HCT116 (cell line): ENCODE measurements around the gene AURKAIP1. TPM values are rescaled to one million over a fixed set of nuclear protein-coding genes. Genes with fewer than 3 reads are reported as not detected.
A peak's percentile ranks its signal among the peaks of the same experiment; 100 is the strongest.

ENCODE experiments used
- ATAC-seq: fragments of 200-7000 bp; cut with Tn5 transposase; 2 replicates; pipeline ENCODE4 v1.9.1; 2020; ENCODE audit warnings: mild to moderate bottlenecking, moderate library complexity
- BruUV-seq: library from RNA; stranded (reverse); fragments of 400-500 nt; replicated peaks from 2 replicates; lab custom pipeline; 2021; lab: Mats Ljungman, UMichigan
- CTCF ChIA-PET: fragments of 300-600 bp; sonication (Branson Sonifier 250); formaldehyde crosslinking; loops from one replicate; lab custom pipeline; 2021; ENCODE audit warnings: antibody characterized with exemption; lab: Charles Lee
- POLR2A ChIA-PET: fragments of 300-600, 350-600 bp; sonication (Branson Sonifier 250); formaldehyde crosslinking; loops from one replicate; lab custom pipeline; 2021; ENCODE audit warnings: antibody characterized with exemption; lab: Charles Lee
- RAD21 ChIA-PET, 2 experiments: fragments of 300-600 bp; sonication (Branson Sonifier 250); formaldehyde crosslinking; loops; one replicate each; lab custom pipeline; 2023; ENCODE audit warnings: low total read pairs in 2 of 2; ENCODE audit not compliant: uncharacterized antibody in 2 of 2, unreplicated experiment in 2 of 2, low non-redundant PET in 1 of 2; lab: Charles Lee
- DNase-seq: peaks from one replicate; pipeline ENCODE4 v3.0.0-alpha.2; 2010; ENCODE audit warnings: low read depth, low spot score
- H2AFZ ChIP-seq: fragments of 200-600 bp; shearing (Covaris generic), sonication (generic); 2 replicates; pipeline ENCODE4 v1.6.1; 2017; ENCODE audit warnings: low read depth, mixed run types, mixed read lengths, antibody characterized with exemption, low read length; ENCODE audit not compliant: poor library complexity, severe bottlenecking
- H3K27ac ChIP-seq: 2 replicates; pipeline ENCODE4 v1.5.1; 2012; ENCODE audit warnings: low read depth, low read length
- H3K27me3 ChIP-seq: fragments of 200-600 bp; sonication (generic); 2 replicates; pipeline ENCODE4 v1.6.1; 2016; ENCODE audit warnings: mixed run types, low read length, mixed read lengths; ENCODE audit not compliant: insufficient read depth
- H3K36me3 ChIP-seq, 2 experiments: fragments of 200-500 bp in 1 of 2; fragments of 200-600 bp in 1 of 2; sonication (Bioruptor generic) in 1 of 2; sonication (generic) in 1 of 2; 2 replicates each; pipeline versions ENCODE4 v1.5.1 to v1.6.1; 2014 to 2016; ENCODE audit warnings: low read length in 2 of 2, inconsistent platforms in 1 of 2, mixed read lengths in 1 of 2, mixed run types in 1 of 2; ENCODE audit not compliant: insufficient read depth in 2 of 2, control insufficient read depth in 1 of 2
- H3K4me1 ChIP-seq, 2 experiments: fragments of 200-600 bp in 1 of 2; sonication (generic) in 1 of 2; 2 replicates each; pipeline versions ENCODE4 v1.5.1 to v1.6.1; 2012 to 2017; ENCODE audit warnings: low read length in 2 of 2, inconsistent platforms in 1 of 2, mild to moderate bottlenecking in 1 of 2, mixed read lengths in 1 of 2, mixed run types in 1 of 2, moderate library complexity in 1 of 2; ENCODE audit not compliant: insufficient read depth in 2 of 2, control insufficient read depth in 1 of 2
- H3K4me2 ChIP-seq: fragments of 200-600 bp; sonication (generic); 2 replicates; pipeline ENCODE4 v1.6.1; 2017; ENCODE audit warnings: mixed run types, low read length, mixed read lengths
- H3K4me3 ChIP-seq, 2 experiments: fragments of 200-600 bp in 1 of 2; sonication (generic) in 1 of 2; replicated peaks in 1 of 2; 2 replicates each; pipeline ENCODE4 v1.5.1; 2011 to 2016; ENCODE audit warnings: low read length in 2 of 2, control low read depth in 1 of 2, low read depth in 1 of 2, mild to moderate bottlenecking in 1 of 2, mixed read lengths in 1 of 2, mixed run types in 1 of 2
- H3K79me2 ChIP-seq: fragments of 200-600 bp; sonication (generic); 2 replicates; pipeline ENCODE4 v1.6.1; 2017; ENCODE audit warnings: mild to moderate bottlenecking, mixed run types, low read length, moderate library complexity, mixed read lengths; ENCODE audit not compliant: insufficient read depth
- H3K9ac ChIP-seq: fragments of 200-600 bp; sonication (generic); 2 replicates; pipeline ENCODE4 v1.6.1; 2016; ENCODE audit warnings: low read length, mixed read lengths
- H3K9me2 ChIP-seq: fragments of 200-600 bp; sonication (generic), shearing (Covaris generic); 2 replicates; pipeline ENCODE4 v1.6.1; 2017; ENCODE audit warnings: mixed run types, mild to moderate bottlenecking, moderate library complexity; ENCODE audit not compliant: insufficient read depth
- H3K9me3 ChIP-seq, 2 experiments: fragments of 200-500 bp in 1 of 2; fragments of 200-600 bp in 1 of 2; sonication (Bioruptor generic) in 1 of 2; sonication (generic) in 1 of 2; 2 replicates each; pipeline ENCODE4 v1.6.1; 2014 to 2017; ENCODE audit warnings: low read length in 2 of 2, mixed read lengths in 2 of 2, inconsistent platforms in 1 of 2, low read depth in 1 of 2, mild to moderate bottlenecking in 1 of 2, mixed run types in 1 of 2, moderate library complexity in 1 of 2; ENCODE audit not compliant: control insufficient read depth in 1 of 2, insufficient read depth in 1 of 2
- H4K20me1 ChIP-seq: fragments of 200-600 bp; sonication (generic), shearing (Covaris generic); 2 replicates; pipeline ENCODE4 v1.6.1; 2017; ENCODE audit warnings: mixed run types, mild to moderate bottlenecking, moderate library complexity; ENCODE audit not compliant: insufficient read depth
- CBX3 ChIP-seq: IDR thresholded peaks from 2 replicates; pipeline ENCODE4 v1.6.1; 2012; ENCODE audit warnings: low read depth
- CEBPB ChIP-seq: IDR thresholded peaks from 2 replicates; pipeline ENCODE4 v1.6.1; 2012; ENCODE audit warnings: low read depth
- EZH2 ChIP-seq: fragments of 200-600 bp; sonication (generic); IDR thresholded peaks from 2 replicates; pipeline ENCODE4 v1.6.1; 2017; ENCODE audit warnings: antibody characterized with exemption, mixed run types
- POLR2AphosphoS5 ChIP-seq: IDR thresholded peaks from 2 replicates; pipeline ENCODE4 v1.6.1; 2011; ENCODE audit warnings: mild to moderate bottlenecking, low read depth, low read length, moderate library complexity
- intact Hi-C: fragments of 100-400 bp; cut with micrococcal nuclease; formaldehyde crosslinking; loops from 2 replicates; pipeline ENCODE4 v1.10.0; 2022
- total RNA-seq: library from RNA; stranded (reverse); gene quantifications from one replicate; pipeline ENCODE4 v1.2.1, GENCODE V29; 2021; ENCODE audit not compliant: unreplicated experiment
- TF ChIP-seq, protein P1 (sequence below): IDR thresholded peaks from 2 replicates; pipeline ENCODE4 v1.6.1; 2012; ENCODE audit warnings: low read depth
- TF ChIP-seq, protein P2 (sequence below), 3 experiments: fragments of 200-600 bp in 1 of 3; sonication (generic) in 1 of 3; IDR thresholded peaks in 2 of 3; conservative IDR thresholded peaks in 1 of 3; 2 replicates each; pipeline ENCODE4 v1.5.1; 2012 to 2017; ENCODE audit warnings: low read depth in 2 of 3, low read length in 2 of 3, antibody characterized with exemption in 1 of 3, borderline replicate concordance in 1 of 3, control low read depth in 1 of 3, mild to moderate bottlenecking in 1 of 3, mixed read lengths in 1 of 3, mixed run types in 1 of 3, moderate library complexity in 1 of 3; ENCODE audit not compliant: insufficient read depth in 1 of 3
- TF ChIP-seq, protein P3 (sequence below): IDR thresholded peaks from 2 replicates; pipeline ENCODE4 v1.6.1; 2012

AURKAIP1 gene
- total RNA-seq, 1 experiment from 2014 or later, result 200 TPM

DNA sequence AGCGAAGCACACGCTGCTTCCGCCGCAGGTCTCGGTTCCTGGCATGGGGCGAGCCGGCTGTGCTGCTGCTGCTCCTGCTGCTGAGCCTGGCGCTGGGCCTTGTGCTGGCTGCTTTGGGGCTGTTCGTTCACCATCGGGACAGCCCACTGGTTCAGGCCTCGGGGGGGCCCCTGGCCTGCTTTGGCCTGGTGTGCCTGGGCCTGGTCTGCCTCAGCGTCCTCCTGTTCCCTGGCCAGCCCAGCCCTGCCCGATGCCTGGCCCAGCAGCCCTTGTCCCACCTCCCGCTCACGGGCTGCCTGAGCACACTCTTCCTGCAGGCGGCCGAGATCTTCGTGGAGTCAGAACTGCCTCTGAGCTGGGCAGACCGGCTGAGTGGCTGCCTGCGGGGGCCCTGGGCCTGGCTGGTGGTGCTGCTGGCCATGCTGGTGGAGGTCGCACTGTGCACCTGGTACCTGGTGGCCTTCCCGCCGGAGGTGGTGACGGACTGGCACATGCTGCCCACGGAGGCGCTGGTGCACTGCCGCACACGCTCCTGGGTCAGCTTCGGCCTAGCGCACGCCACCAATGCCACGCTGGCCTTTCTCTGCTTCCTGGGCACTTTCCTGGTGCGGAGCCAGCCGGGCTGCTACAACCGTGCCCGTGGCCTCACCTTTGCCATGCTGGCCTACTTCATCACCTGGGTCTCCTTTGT is 41.3 kb downstream of the AURKAIP1 start (continued):
- TF ChIP-seq, protein P1, sequence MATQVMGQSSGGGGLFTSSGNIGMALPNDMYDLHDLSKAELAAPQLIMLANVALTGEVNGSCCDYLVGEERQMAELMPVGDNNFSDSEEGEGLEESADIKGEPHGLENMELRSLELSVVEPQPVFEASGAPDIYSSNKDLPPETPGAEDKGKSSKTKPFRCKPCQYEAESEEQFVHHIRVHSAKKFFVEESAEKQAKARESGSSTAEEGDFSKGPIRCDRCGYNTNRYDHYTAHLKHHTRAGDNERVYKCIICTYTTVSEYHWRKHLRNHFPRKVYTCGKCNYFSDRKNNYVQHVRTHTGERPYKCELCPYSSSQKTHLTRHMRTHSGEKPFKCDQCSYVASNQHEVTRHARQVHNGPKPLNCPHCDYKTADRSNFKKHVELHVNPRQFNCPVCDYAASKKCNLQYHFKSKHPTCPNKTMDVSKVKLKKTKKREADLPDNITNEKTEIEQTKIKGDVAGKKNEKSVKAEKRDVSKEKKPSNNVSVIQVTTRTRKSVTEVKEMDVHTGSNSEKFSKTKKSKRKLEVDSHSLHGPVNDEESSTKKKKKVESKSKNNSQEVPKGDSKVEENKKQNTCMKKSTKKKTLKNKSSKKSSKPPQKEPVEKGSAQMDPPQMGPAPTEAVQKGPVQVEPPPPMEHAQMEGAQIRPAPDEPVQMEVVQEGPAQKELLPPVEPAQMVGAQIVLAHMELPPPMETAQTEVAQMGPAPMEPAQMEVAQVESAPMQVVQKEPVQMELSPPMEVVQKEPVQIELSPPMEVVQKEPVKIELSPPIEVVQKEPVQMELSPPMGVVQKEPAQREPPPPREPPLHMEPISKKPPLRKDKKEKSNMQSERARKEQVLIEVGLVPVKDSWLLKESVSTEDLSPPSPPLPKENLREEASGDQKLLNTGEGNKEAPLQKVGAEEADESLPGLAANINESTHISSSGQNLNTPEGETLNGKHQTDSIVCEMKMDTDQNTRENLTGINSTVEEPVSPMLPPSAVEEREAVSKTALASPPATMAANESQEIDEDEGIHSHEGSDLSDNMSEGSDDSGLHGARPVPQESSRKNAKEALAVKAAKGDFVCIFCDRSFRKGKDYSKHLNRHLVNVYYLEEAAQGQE, result no peak
- TF ChIP-seq EZH2, result no peak
- TF ChIP-seq, protein P2, sequence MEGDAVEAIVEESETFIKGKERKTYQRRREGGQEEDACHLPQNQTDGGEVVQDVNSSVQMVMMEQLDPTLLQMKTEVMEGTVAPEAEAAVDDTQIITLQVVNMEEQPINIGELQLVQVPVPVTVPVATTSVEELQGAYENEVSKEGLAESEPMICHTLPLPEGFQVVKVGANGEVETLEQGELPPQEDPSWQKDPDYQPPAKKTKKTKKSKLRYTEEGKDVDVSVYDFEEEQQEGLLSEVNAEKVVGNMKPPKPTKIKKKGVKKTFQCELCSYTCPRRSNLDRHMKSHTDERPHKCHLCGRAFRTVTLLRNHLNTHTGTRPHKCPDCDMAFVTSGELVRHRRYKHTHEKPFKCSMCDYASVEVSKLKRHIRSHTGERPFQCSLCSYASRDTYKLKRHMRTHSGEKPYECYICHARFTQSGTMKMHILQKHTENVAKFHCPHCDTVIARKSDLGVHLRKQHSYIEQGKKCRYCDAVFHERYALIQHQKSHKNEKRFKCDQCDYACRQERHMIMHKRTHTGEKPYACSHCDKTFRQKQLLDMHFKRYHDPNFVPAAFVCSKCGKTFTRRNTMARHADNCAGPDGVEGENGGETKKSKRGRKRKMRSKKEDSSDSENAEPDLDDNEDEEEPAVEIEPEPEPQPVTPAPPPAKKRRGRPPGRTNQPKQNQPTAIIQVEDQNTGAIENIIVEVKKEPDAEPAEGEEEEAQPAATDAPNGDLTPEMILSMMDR (IDR thresholded peaks at IDR 0.05 in 2 of 3, conservative IDR thresholded peaks at IDR 0.05 in 1 of 3; ENCODE audit: borderline replicate concordance in 1 of 3, insufficient read depth in 1 of 3, low read depth in 2 of 3, low read length in 2 of 3), result no peak
- no peak for TF ChIP-seq CEBPB

GRCh38 chr1:1332774-1333480 is 42.1 kb downstream of the AURKAIP1 start:
- Histone ChIP-seq H3K9me3 (no peaks in the 10 kb centered on the region), H3K4me1 (peaks cover 10 to 41% of the 10 kb centered on the region in 2 experiments; a peak in 3 of 4 replicates), H3K27me3 (no peaks in the 10 kb centered on the region), H2AFZ (no peak overlapping the region), H4K20me1 (peaks cover 4% of the 10 kb centered on the region; the same call in 1 of the 2 replicates), H3K9ac (peak overlapping the region; percentile 20; the same call in 1 of the 2 replicates), H3K27ac (peak overlapping the region; percentile 10; the same call in 1 of the 2 replicates), H3K9me2 (no peaks in the 10 kb centered on the region), H3K36me3 (peaks cover 0 to 10% of the 10 kb centered on the region in 2 experiments; a peak in 1 of 4 replicates), H3K4me3 (no peak overlapping the region), H3K4me2 (peak overlapping the region; percentile 44), H3K79me2 (peaks cover 7% of the 10 kb centered on the region; the same call in 1 of the 2 replicates)
- intact Hi-C loops, result no loop called here
- ChIA-PET CTCF (no interaction called here), POLR2A (interaction anchor here (0.6 kb wide), 1 partner anchor 42 kb away, joined by 3 read pairs; the partner anchor contains the start of gene AURKAIP1), RAD21 (no interaction called here)
- ATAC-seq (peak; percentile 17), DNase-seq (no peak)
- TF ChIP-seq, protein P3, sequence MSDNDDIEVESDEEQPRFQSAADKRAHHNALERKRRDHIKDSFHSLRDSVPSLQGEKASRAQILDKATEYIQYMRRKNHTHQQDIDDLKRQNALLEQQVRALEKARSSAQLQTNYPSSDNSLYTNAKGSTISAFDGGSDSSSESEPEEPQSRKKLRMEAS, result peak; percentile 66
- TF ChIP-seq CEBPB (no peak), POLR2AphosphoS5 (peak; percentile 57), CBX3 (no peak)
- no TSS peak for BruUV-seq
